Ovary (tissue), 9 donors: ENCODE data around the gene RCSD1. TPM values are rescaled to one million over a fixed set of nuclear protein-coding genes. Genes with fewer than 3 reads are reported as not detected.

ENCODE experiments used
- DNase-seq, 5 donors: peaks; one replicate each; pipeline ENCODE4 v3.0.0-alpha.2; 2019 to 2020
- H3K27ac ChIP-seq, 2 donors: fragments of 200-600 bp; one replicate each; pipeline versions ENCODE4 v1.5.1 to v1.8.0; 2019 to 2022
- H3K27me3 ChIP-seq: fragments of 200-600 bp; one replicate; pipeline ENCODE4 v1.8.0; 2022
- H3K36me3 ChIP-seq: fragments of 200-600 bp; sonication (generic); one replicate; pipeline ENCODE4 v1.5.1; 2019
- H3K4me1 ChIP-seq: one replicate; pipeline ENCODE4 v1.8.1; 2013; ENCODE audit warnings: mild to moderate bottlenecking, moderate library complexity; ENCODE audit not compliant: insufficient read depth
- H3K4me3 ChIP-seq: fragments of 200-600 bp; sonication (generic); one replicate; pipeline ENCODE4 v1.5.1; 2017
- H3K9me3 ChIP-seq, 2 donors: fragments of 200-600 bp in 1 of 2; sonication (generic) in 1 of 2; one replicate each; pipeline versions ENCODE4 v1.5.1 to v1.8.1; 2013 to 2019; ENCODE audit warnings: mild to moderate bottlenecking in 1 of 2, moderate library complexity in 1 of 2
- EP300 ChIP-seq: sonication (generic); formaldehyde crosslinking; IDR thresholded peaks from one replicate; pipeline ENCODE4 v1.6.1; 2017; ENCODE audit warnings: antibody characterized with exemption
- POLR2A ChIP-seq: fragments of 450-650 bp; IDR thresholded peaks from one replicate; pipeline ENCODE4 v1.6.1; 2017; ENCODE audit warnings: antibody characterized with exemption, mild to moderate bottlenecking, moderate library complexity
- WGBS, 3 donors: extraction: QIAGEN DNeasy Blood & Tissue Kit in 1 of 3; methylation state at CpG; one replicate each; pipeline versions ENCODE4 v1.1.5 to v1.1.7; 2013 to 2017; 5-methylcytosine and 5-hydroxymethylcytosine counted together
- intact Hi-C, 4 donors: fragments of 100-400 bp; cut with DNase I; formaldehyde crosslinking; loops; one replicate each; pipeline versions ENCODE4 v1.11.0 to v1.15.1; 2022 to 2023
- polyA plus RNA-seq, 2 donors: library from polyadenylated mRNA; stranded (reverse); fragments of 200-250 nt in 1 of 2; fragments of 350-450 nt in 1 of 2; fragmentation: Illumina TruSeq in 1 of 2; extraction: RNeasy Lipid Tissue Mini Kit (QIAGEN cat#74804) in 1 of 2; gene quantifications; one replicate each; pipeline ENCODE4 v1.2.3, GENCODE V29; 2013 to 2014
- total RNA-seq, 7 donors: library from RNA; depleted of rRNA in 2 of 7; stranded (reverse); fragments of >200 nt in 2 of 7; fragmentation: NEBNext Ultra II Directional in 3 of 7; extraction: Animal tissue kit (Norgen Biotek cat#: 25700) in 3 of 7; gene quantifications; one replicate each; pipeline versions ENCODE4 v1.1.0 to v1.2.4, GENCODE V29; 2016 to 2023
- TF ChIP-seq, protein P1 (sequence below), 3 donors: fragments of 450-650 bp in 2 of 3; fragments of 200-600 bp in 1 of 3; IDR thresholded peaks; one replicate each; pipeline versions ENCODE4 v1.5.1 to v1.8.0; 2016 to 2022; ENCODE audit warnings: antibody characterized with exemption in 3 of 3, mild to moderate bottlenecking in 1 of 3
- donor health status: DM: no; HTN: no; CAD: no; lungs with moderate emphysema.
- donor health status: DM: no; HTN: no; CAD: no.
- donor health status: Bipolar disorder and iron deficiency.
- donor health status: DM: yes; HTN: yes; CAD: no.
- donor health status: DM: no; HTN: no; CAD: no.
- donor health status: DM: yes; HTN: yes; CAD: no.

Gene RCSD1
- total and polyA plus RNA-seq, 9 donors: 2.1 to 10.9 (median 3.2) TPM

- Histone ChIP-seq H3K4me3 (no peak overlapping the region), H3K27me3 (no peaks in the 10 kb centered on the region), H3K36me3 (no peaks in the 10 kb centered on the region), H3K9me3 (no peaks in the 10 kb centered on the region), H3K4me1 (no peaks in the 10 kb centered on the region), H3K27ac (no peak overlapping the region)
- intact Hi-C loops: no loop called here
- no peak for DNase-seq
- no peak for TF ChIP-seq POLR2A
- WGBS, 3 donors: 71 to 86% (median 81%) methylated on average over 6 of the region's 6 CpGs
These were observed 39.4 kb downstream of the RCSD1 start for GRCh38 chr1:167669209-167670124.

- H3K27ac ChIP-seq: no peak overlapping the region
- 67 to 87% (median 78%) methylated on average over 2 of the region's 2 CpGs for WGBS, 3 donors
- no peaks in the 10 kb centered on the region for H3K4me1 ChIP-seq
- DNase-seq: no peak
- intact Hi-C loops: no loop called here
- no peaks in the 10 kb centered on the region for H3K9me3 ChIP-seq
- H3K36me3 ChIP-seq: no peaks in the 10 kb centered on the region
- TF ChIP-seq, protein P1, sequence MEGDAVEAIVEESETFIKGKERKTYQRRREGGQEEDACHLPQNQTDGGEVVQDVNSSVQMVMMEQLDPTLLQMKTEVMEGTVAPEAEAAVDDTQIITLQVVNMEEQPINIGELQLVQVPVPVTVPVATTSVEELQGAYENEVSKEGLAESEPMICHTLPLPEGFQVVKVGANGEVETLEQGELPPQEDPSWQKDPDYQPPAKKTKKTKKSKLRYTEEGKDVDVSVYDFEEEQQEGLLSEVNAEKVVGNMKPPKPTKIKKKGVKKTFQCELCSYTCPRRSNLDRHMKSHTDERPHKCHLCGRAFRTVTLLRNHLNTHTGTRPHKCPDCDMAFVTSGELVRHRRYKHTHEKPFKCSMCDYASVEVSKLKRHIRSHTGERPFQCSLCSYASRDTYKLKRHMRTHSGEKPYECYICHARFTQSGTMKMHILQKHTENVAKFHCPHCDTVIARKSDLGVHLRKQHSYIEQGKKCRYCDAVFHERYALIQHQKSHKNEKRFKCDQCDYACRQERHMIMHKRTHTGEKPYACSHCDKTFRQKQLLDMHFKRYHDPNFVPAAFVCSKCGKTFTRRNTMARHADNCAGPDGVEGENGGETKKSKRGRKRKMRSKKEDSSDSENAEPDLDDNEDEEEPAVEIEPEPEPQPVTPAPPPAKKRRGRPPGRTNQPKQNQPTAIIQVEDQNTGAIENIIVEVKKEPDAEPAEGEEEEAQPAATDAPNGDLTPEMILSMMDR (IDR thresholded peaks at IDR 0.05): no peak
- no peak for TF ChIP-seq EP300
- no peak for TF ChIP-seq POLR2A
- no peak overlapping the region for H3K4me3 ChIP-seq
- H3K27me3 ChIP-seq: no peaks in the 10 kb centered on the region
These were observed 40.5 kb downstream of the RCSD1 start for GRCh38 chr1:167670563-167670962.

DNA sequence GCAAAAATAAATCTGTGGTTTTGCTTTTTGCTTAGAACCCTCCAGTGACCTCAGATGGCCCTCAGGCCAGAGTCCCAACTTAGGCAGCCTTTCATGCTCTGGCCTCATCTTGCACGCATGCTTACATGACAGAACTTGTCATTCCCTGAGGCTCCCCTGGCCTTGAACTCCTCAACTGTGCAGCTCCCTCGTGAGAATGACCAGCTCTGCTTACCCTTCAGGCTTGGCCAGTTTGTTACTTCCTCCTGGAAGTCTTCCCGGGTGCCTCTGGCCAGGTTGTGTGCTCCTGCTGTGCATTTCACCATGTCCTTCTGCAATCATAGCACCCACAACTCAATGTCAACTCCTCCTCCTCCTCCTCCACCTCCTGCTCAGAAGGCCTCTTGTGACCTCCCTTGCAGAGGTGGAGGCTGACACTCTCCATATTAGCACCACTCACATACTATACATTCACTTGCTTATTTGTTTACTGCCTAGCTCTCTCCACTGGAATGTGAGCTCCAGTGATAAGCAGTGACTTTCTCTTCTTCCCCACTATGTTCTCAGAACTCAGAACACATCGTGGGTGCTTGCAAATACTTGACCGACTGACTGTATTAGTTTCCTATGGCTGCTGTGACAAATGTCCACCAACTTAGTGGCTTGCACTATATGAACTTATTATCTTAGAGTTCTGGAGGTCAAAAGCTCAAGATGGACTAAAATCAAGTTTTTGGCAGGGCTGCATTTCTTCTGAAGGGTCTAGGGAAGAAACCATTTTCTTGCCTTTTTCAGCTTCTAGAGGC is 41.9 kb downstream of the RCSD1 start:
- 60 to 77% (median 61%) methylated on average over 5 of the region's 5 CpGs for WGBS, 3 donors
- Histone ChIP-seq H3K27me3 (no peaks in the 10 kb centered on the region), H3K27ac (no peak overlapping the region), H3K36me3 (no peaks in the 10 kb centered on the region), H3K9me3 (no peaks in the 10 kb centered on the region), H3K4me3 (no peak overlapping the region), H3K4me1 (no peaks in the 10 kb centered on the region)
- TF ChIP-seq POLR2A: no peak
- TF ChIP-seq, protein P1 (IDR thresholded peaks at IDR 0.05): no peak
- TF ChIP-seq EP300: no peak
- intact Hi-C loops: no loop called here
- DNase-seq: no peak

- 65 to 86% (median 68%) methylated on average over 4 of the region's 4 CpGs for WGBS, 3 donors
- Histone ChIP-seq H3K4me3 (no peak overlapping the region), H3K36me3 (no peaks in the 10 kb centered on the region), H3K4me1 (no peaks in the 10 kb centered on the region), H3K27ac (no peak overlapping the region), H3K27me3 (no peaks in the 10 kb centered on the region), H3K9me3 (no peaks in the 10 kb centered on the region)
- no peak for DNase-seq
- TF ChIP-seq, protein P1 (IDR thresholded peaks at IDR 0.05): no peak
- TF ChIP-seq POLR2A (no peak), EP300 (no peak)
- intact Hi-C loops: no loop called here
These were observed 42.8 kb downstream of the RCSD1 start for GRCh38 chr1:167672831-167673230.
